ENCODE results near the gene FILIP1L. TPM values are rescaled to one million over a fixed set of nuclear protein-coding genes. Genes with fewer than 3 reads are reported as not detected.

The FILIP1L gene
- total RNA-seq, 1 experiment from 2014 or later, result 4.3 TPM

GRCh38 chr3:100047455-100048141 is 66.7 kb downstream of the FILIP1L start:
- CTCF ChIA-PET, result no interaction called here
- Histone ChIP-seq H3K9me3 (ENCODE audit: low read depth, low read length, poor library complexity, severe bottlenecking) (no peaks in the 10 kb centered on the region), H3K36me3 (ENCODE audit: insufficient read depth, low read length, poor library complexity, severe bottlenecking) (no peaks in the 10 kb centered on the region), H3K27ac (ENCODE audit: low read depth, low read length, poor library complexity, severe bottlenecking) (no peak overlapping the region), H3K4me3 (ENCODE audit: low read depth, low read length, poor library complexity, severe bottlenecking) (no peak overlapping the region), H3K27me3 (replicated peaks; ENCODE audit: insufficient read depth, low read depth, low read length, poor library complexity) (no peaks in the 10 kb centered on the region), H3K4me1 (ENCODE audit: insufficient read depth, low read length, poor library complexity, severe bottlenecking) (peaks cover 4% of the 10 kb centered on the region)
- BruUV-seq (replicated peaks), result no TSS peak
- POLR2A ChIA-PET (ENCODE audit: low non-redundant PET), result no interaction called here
- no peak for TF ChIP-seq EZH2 (IDR thresholded peaks at IDR 0.05; ENCODE audit: borderline replicate concordance, low read depth, low read length, poor library complexity, severe bottlenecking)
- no peak for TF ChIP-seq CTCF (conservative IDR thresholded peaks at IDR 0.05; ENCODE audit: low read depth, low read length)
- intact Hi-C loops (cut with micrococcal nuclease; ENCODE audit: unreplicated experiment), result no loop called here
- DNase-seq (ENCODE audit: low spot score), result no peak

- intact Hi-C loops (cut with micrococcal nuclease; ENCODE audit: unreplicated experiment), result no loop called here
- no TSS peak for BruUV-seq (replicated peaks)
- TF ChIP-seq CTCF (conservative IDR thresholded peaks at IDR 0.05; ENCODE audit: low read depth, low read length) (no peak), EZH2 (IDR thresholded peaks at IDR 0.05; ENCODE audit: borderline replicate concordance, low read depth, low read length, poor library complexity, severe bottlenecking) (no peak)
- POLR2A ChIA-PET (ENCODE audit: low non-redundant PET), result no interaction called here
- Histone ChIP-seq H3K9me3 (ENCODE audit: low read depth, low read length, poor library complexity, severe bottlenecking) (no peaks in the 10 kb centered on the region), H3K27ac (ENCODE audit: low read depth, low read length, poor library complexity, severe bottlenecking) (no peak overlapping the region), H3K4me3 (ENCODE audit: low read depth, low read length, poor library complexity, severe bottlenecking) (no peak overlapping the region), H3K4me1 (ENCODE audit: insufficient read depth, low read length, poor library complexity, severe bottlenecking) (peaks cover 4% of the 10 kb centered on the region), H3K27me3 (replicated peaks; ENCODE audit: insufficient read depth, low read depth, low read length, poor library complexity) (no peaks in the 10 kb centered on the region), H3K36me3 (ENCODE audit: insufficient read depth, low read length, poor library complexity, severe bottlenecking) (no peaks in the 10 kb centered on the region)
- DNase-seq (ENCODE audit: low spot score), result no peak
- CTCF ChIA-PET, result no interaction called here
Measured at GRCh38 chr3:100046986-100047385, 67.3 kb downstream of the FILIP1L start.

DNA sequence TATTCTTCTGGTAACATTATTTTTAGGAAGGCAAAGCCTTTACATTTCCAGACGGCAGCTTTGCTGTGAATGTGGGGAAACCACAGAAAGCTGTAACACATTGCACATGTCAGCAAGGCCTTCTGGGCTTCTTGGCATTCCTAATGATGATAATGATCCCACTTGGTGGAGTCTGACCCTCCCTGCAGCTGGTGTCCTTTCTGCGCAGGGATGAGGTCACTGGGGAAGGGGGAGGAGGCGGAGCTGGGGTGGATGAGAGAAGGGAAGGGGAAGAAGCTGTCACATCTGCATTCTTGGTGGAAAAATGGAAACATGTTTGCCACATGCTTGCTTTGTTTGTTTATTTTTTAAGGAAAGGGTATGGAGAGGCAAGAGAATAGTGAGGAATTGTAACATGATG is 68.6 kb downstream of the FILIP1L start:
- intact Hi-C loops (cut with micrococcal nuclease; ENCODE audit: unreplicated experiment), result no loop called here
- Histone ChIP-seq H3K27ac (ENCODE audit: low read depth, low read length, poor library complexity, severe bottlenecking) (no peak overlapping the region), H3K4me1 (ENCODE audit: insufficient read depth, low read length, poor library complexity, severe bottlenecking) (peaks cover 8% of the 10 kb centered on the region), H3K4me3 (ENCODE audit: low read depth, low read length, poor library complexity, severe bottlenecking) (no peak overlapping the region), H3K27me3 (replicated peaks; ENCODE audit: insufficient read depth, low read depth, low read length, poor library complexity) (no peaks in the 10 kb centered on the region), H3K36me3 (ENCODE audit: insufficient read depth, low read length, poor library complexity, severe bottlenecking) (no peaks in the 10 kb centered on the region), H3K9me3 (ENCODE audit: low read depth, low read length, poor library complexity, severe bottlenecking) (no peaks in the 10 kb centered on the region)
- ChIA-PET CTCF (no interaction called here), POLR2A (ENCODE audit: low non-redundant PET) (no interaction called here)
- no peak for DNase-seq (ENCODE audit: low spot score)
- BruUV-seq (replicated peaks), result no TSS peak
- TF ChIP-seq CTCF (conservative IDR thresholded peaks at IDR 0.05; ENCODE audit: low read depth, low read length), result no peak
